K562 (cell line): ENCODE results near the gene FMN1. TPM values are rescaled to one million over a fixed set of nuclear protein-coding genes. Genes with fewer than 3 reads are reported as not detected.

Experiments used
- ZBTB40 ChIP-seq, 2 experiments: fragments of 450-650 bp in 1 of 2; sonication (generic) in 1 of 2; formaldehyde crosslinking in 1 of 2; IDR thresholded peaks; 2 replicates each; pipeline versions ENCODE4 v1.7.1 to v1.9.0; 2016 to 2022; ENCODE audit warnings: inconsistent platforms in 1 of 2, mild to moderate bottlenecking in 1 of 2, missing genetic modification reagents in 1 of 2
- polyA plus RNA-seq, 8 experiments: library from polyadenylated mRNA; depleted of rRNA in 4 of 8; stranded (reverse) in 5 of 8; unstranded in 3 of 8; fragments of >200 nt; fragmentation: Nextera tagmentation in 2 of 8; fragmentation: Illumina TruSeq in 1 of 8; extraction: Ambion mirVana in 2 of 8; extraction: Trizol in 1 of 8; gene quantifications; 2 replicates each; pipeline versions ENCODE4 v1.2.1 to v1.2.3, GENCODE V29; 2011 to 2014; ENCODE audit warnings: inconsistent platforms in 1 of 8, missing spikeins in 1 of 8
- small RNA-seq: library from RNA; depleted of rRNA; stranded (forward); fragments of <200 nt; gene quantifications from one replicate; pipeline ENCODE3, GENCODE V24; 2014
- total RNA-seq, 7 experiments: library from RNA; depleted of rRNA in 6 of 7; stranded (reverse); fragments of >200 nt in 6 of 7; fragmentation: Illumina TruSeq in 2 of 7; extraction: Trizol in 2 of 7; gene quantifications; 2 replicates each; pipeline versions ENCODE4 v1.2.1 to v1.2.3, GENCODE V29; 2011 to 2021; ENCODE audit warnings: low replicate concordance in 1 of 7

Gene FMN1
- total and polyA plus RNA-seq, 9 of the 15 experiments (the other 6 are each of a cell fraction or from before 2014, with no cell fraction given), result 0.03 to 0.07 (median 0.04) TPM; not detected in 6

- TF ChIP-seq ZBTB40 (IDR thresholded peaks at IDR 0.05) (no peak), ZBTB40 (CRISPR knock-in tag; IDR thresholded peaks at IDR 0.05) (no peak)
Measured at GRCh38 chr15:32716216-32716914, 478.1 kb downstream of the FMN1 start (continued).

Small RNA genes within 50 kb of the gene (small RNA-seq; reads per million reads assigned to genes)
- not detected for gene RF00591

Other genes with a start within 250 kb of the FMN1 start
- gene RYR3, start 116.3 kb upstream of the FMN1 start, total RNA-seq (2014; rRNA removed), result not detected in 2 replicates
- not detected in 2 replicates for gene RYR3, start 116.3 kb upstream of the FMN1 start, total RNA-seq (2014; rRNA removed; fragmentation: Illumina TruSeq; extraction: Trizol)
- gene RYR3, start 116.3 kb upstream of the FMN1 start, total RNA-seq (2015; rRNA removed; fragmentation: Illumina TruSeq; extraction: Trizol), result not detected in 2 replicates
- gene RYR3, start 116.3 kb upstream of the FMN1 start, total RNA-seq (2021), result not detected in 2 replicates
- not detected in 2 replicates for gene RYR3, start 116.3 kb upstream of the FMN1 start, polyA plus RNA-seq (2011; rRNA removed)
- gene RYR3, start 116.3 kb upstream of the FMN1 start, polyA plus RNA-seq (2014; fragmentation: Illumina TruSeq; extraction: Trizol), result not detected in 2 replicates
- gene RYR3, start 116.3 kb upstream of the FMN1 start, polyA plus RNA-seq (2014; fragmentation: Nextera tagmentation; extraction: Ambion mirVana), result under 1 TPM in 1 of 2 experiments, not detected in 1; 0.04 TPM
- not detected in 2 replicates for gene RYR3, start 116.3 kb upstream of the FMN1 start, polyA plus RNA-seq (2014; rRNA removed)